Prostate gland (tissue), 2 donors: ENCODE data around the gene HTR2A. TPM values are rescaled to one million over a fixed set of nuclear protein-coding genes. Genes with fewer than 3 reads are reported as not detected.

Source experiments
- DNase-seq: peaks from one replicate; pipeline ENCODE4 v3.0.0-alpha.2; 2019; ENCODE audit warnings: low spot score
- H3K27ac ChIP-seq, 2 donors: fragments of 200-600 bp; sonication (generic); 2 replicates each; pipeline ENCODE4 v1.5.1; 2017 to 2019
- H3K27me3 ChIP-seq: fragments of 200-600 bp; sonication (generic); replicated peaks from 2 replicates; pipeline ENCODE4 v1.5.1; 2019; ENCODE audit not compliant: insufficient read depth
- H3K36me3 ChIP-seq, 2 donors: fragments of 200-600 bp; sonication (generic); 1 replicate in 1 of 2; 2 replicates in 1 of 2; pipeline versions ENCODE4 v1.5.1 to v1.8.1; 2017 to 2019
- H3K4me1 ChIP-seq: fragments of 200-600 bp; sonication (generic); replicated peaks from 2 replicates; pipeline ENCODE4 v1.5.1; 2019
- H3K4me3 ChIP-seq, 2 donors: fragments of 200-600 bp; sonication (generic); 2 replicates each; pipeline ENCODE4 v1.5.1; 2017 to 2019
- H3K9me3 ChIP-seq: fragments of 200-600 bp; sonication (generic); 2 replicates; pipeline ENCODE4 v1.5.1; 2017
- CTCF ChIP-seq, 4 experiments: fragments of 200-600 bp in 2 of 4; fragments of 450-650 bp in 2 of 4; sonication (generic) in 2 of 4; IDR thresholded peaks; 1 replicate in 3 of 4; 2 replicates in 1 of 4; pipeline ENCODE4 v1.5.1; 2016 to 2019; ENCODE audit warnings: antibody characterized with exemption in 4 of 4, mild to moderate bottlenecking in 2 of 4, moderate library complexity in 2 of 4
- POLR2A ChIP-seq: fragments of 450-650 bp; IDR thresholded peaks from one replicate; pipeline ENCODE4 v1.6.1; 2016; ENCODE audit warnings: antibody characterized with exemption, mild to moderate bottlenecking
- POLR2AphosphoS5 ChIP-seq: sonication (generic); formaldehyde crosslinking; IDR thresholded peaks from one replicate; pipeline ENCODE4 v1.6.1; 2017; ENCODE audit warnings: antibody characterized with exemption
- WGBS: methylation state at CpG from one replicate; pipeline ENCODE4 v1.1.5; 2018; 5-methylcytosine and 5-hydroxymethylcytosine counted together
- intact Hi-C: fragments of 100-400 bp; cut with DNase I; formaldehyde crosslinking; loops from one replicate; pipeline ENCODE4 v1.14.2; 2022
- total RNA-seq, 2 donors: library from RNA; depleted of rRNA; stranded (reverse); fragments of >200 nt; gene quantifications; one replicate each; pipeline ENCODE4 v1.1.0, GENCODE V29; 2016

Gene HTR2A
- total RNA-seq, 2 donors from 2014 or later = 0.51 TPM; not detected in 1

GRCh38 chr13:46884531-46884930 lies 12.3 kb downstream of the HTR2A start:
- TF ChIP-seq CTCF (IDR thresholded peaks at IDR 0.05) (no peak), POLR2AphosphoS5 (no peak), POLR2A (no peak)

GRCh38 chr13:46881621-46882020 lies 15.2 kb downstream of the HTR2A start:
- Histone ChIP-seq H3K4me3 (no peak overlapping the region), H3K9me3 (no peaks in the 10 kb centered on the region), H3K27me3 (no peaks in the 10 kb centered on the region), H3K36me3 (no peaks in the 10 kb centered on the region), H3K4me1 (no peaks in the 10 kb centered on the region), H3K27ac (no peak overlapping the region)
- intact Hi-C loops = no loop called here
- DNase-seq = no peak
- TF ChIP-seq CTCF (IDR thresholded peaks at IDR 0.05) (no peak), POLR2A (no peak), POLR2AphosphoS5 (no peak)
- 38% methylated on average over 2 of the region's 2 CpGs for WGBS

More at GRCh38 chr13:46884531-46884930, 12.3 kb downstream of the HTR2A start:
- intact Hi-C loops = no loop called here
- no peak for DNase-seq
- no peak overlapping the region for H3K4me3 ChIP-seq
- H3K9me3 ChIP-seq = no peaks in the 10 kb centered on the region
- H3K4me1 ChIP-seq = no peaks in the 10 kb centered on the region
- 95% methylated on average over 3 of the region's 3 CpGs for WGBS
- H3K27ac ChIP-seq = no peak overlapping the region
- no peaks in the 10 kb centered on the region for H3K36me3 ChIP-seq
- H3K27me3 ChIP-seq = no peaks in the 10 kb centered on the region

GRCh38 chr13:46874006-46874405 lies 22.8 kb downstream of the HTR2A start:
- Histone ChIP-seq H3K4me1 (no peaks in the 10 kb centered on the region), H3K27ac (no peak overlapping the region), H3K27me3 (no peaks in the 10 kb centered on the region), H3K36me3 (no peaks in the 10 kb centered on the region), H3K4me3 (no peak overlapping the region), H3K9me3 (no peaks in the 10 kb centered on the region)
- WGBS = 79% methylated on average over 5 of the region's 5 CpGs
- DNase-seq = no peak
- intact Hi-C loops = no loop called here
- TF ChIP-seq POLR2A (no peak), POLR2AphosphoS5 (no peak), CTCF (IDR thresholded peaks at IDR 0.05) (no peak)

- intact Hi-C loops = no loop called here
- WGBS = 49% methylated on average over 2 of the region's 2 CpGs
- Histone ChIP-seq H3K4me1 (no peaks in the 10 kb centered on the region), H3K4me3 (no peak overlapping the region), H3K27ac (no peak overlapping the region), H3K27me3 (no peaks in the 10 kb centered on the region), H3K9me3 (no peaks in the 10 kb centered on the region), H3K36me3 (no peaks in the 10 kb centered on the region)
- no peak for DNase-seq
- TF ChIP-seq POLR2A (no peak), CTCF (IDR thresholded peaks at IDR 0.05) (no peak), POLR2AphosphoS5 (no peak)
These were observed 25.3 kb downstream of the HTR2A start for GRCh38 chr13:46871557-46871956.

- Histone ChIP-seq H3K4me3 (no peak overlapping the region), H3K9me3 (no peaks in the 10 kb centered on the region), H3K36me3 (no peaks in the 10 kb centered on the region), H3K27ac (no peak overlapping the region), H3K27me3 (no peaks in the 10 kb centered on the region), H3K4me1 (no peaks in the 10 kb centered on the region)
- intact Hi-C loops = no loop called here
- DNase-seq = no peak
- TF ChIP-seq CTCF (IDR thresholded peaks at IDR 0.05) = no peak
- TF ChIP-seq POLR2AphosphoS5 = no peak
- TF ChIP-seq POLR2A = no peak
- 79% methylated on average over 2 of the region's 2 CpGs for WGBS
These were observed 28.8 kb downstream of the HTR2A start for GRCh38 chr13:46868091-46868490.
